ENCODE measurements around the gene SHISA5.
A peak's percentile ranks its signal among the peaks of the same experiment; 100 is the strongest.
"Not testable (repeated sequence)": the region's sequence is repeated elsewhere in the genome, so short reads cannot be mapped to it uniquely, and the experiment has no call there.

The SHISA5 gene

GRCh38 chr3:48504051-48504946 is at the start of gene SHISA5:
Gene SHISA5, minus strand, starts transcription at chr3:48504174. Its CDS starts 80 bp downstream, at chr3:48504094.
- DNase-seq (ENCODE audit: low spot score), result peak; percentile 52

GRCh38 chr3:48553361-48553760 is 49.4 kb upstream of the SHISA5 start:
- no peak for DNase-seq (ENCODE audit: low spot score)

DNA sequence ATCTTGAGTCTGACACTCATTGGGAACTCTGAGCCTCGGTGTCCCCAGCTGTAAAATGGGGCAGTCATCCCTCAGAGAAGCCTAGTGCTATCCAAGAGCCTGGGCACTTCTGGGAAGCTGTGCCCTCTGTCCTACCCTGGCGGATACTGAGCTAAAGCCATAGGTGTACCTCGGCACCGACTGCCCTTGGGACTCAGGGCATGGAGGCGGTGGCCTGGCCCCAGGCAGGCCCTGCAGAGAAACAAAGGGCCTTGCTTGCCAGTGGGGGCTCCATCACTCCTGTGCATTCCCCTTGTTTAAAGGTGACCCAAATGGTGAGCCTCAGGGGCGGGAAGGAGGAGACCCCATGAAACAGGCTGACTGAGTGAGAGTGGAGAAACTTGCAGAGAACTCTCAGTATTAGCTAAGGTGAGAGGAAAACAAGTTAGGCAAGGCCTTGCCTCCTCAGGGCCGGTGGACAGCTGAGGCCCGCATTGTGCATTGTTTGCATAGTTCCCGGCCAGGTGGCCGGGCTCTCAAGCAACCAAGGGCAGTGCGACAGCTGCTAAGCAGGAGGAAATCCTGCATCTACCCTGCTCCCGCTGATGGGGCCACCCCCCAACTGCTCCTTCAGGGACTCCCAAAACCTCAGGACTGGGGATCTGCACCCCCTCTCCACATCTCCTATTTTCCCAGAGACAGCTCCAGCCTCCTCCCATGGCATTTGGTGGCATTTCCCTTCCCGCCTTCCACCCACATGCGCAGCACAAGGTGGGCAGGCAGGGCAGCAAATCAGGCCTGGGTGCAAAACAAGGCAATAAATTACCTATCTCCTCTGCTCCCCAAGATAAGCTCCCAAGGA is 48.4 kb upstream of the SHISA5 start:
- DNase-seq (ENCODE audit: low spot score), result no peak

DNA sequence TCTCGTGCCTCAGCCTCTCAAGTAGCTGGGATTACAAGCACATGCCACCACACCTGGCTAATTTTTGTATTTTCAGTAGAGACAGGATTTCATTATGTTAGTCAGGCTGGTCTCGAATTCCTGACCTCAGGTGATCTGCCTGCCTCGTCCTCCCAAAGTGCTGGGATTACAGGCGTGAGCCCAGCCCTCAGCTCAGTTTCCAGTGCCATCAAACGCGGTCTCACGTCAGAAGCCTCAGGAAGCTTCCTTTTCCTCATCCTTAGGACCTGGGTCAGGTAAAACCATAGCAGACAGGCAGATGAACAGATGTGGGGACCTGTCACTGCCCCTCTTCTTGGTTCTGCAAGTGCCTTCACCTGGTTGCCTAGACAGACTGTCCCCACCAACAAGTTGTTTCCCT is 47.7 kb upstream of the SHISA5 start:
- DNase-seq (ENCODE audit: low spot score), result not testable (repeated sequence)

- DNase-seq (ENCODE audit: low spot score), result peak; percentile 76
Observed at GRCh38 chr3:48548729-48549705, 45.0 kb upstream of the SHISA5 start.

DNA sequence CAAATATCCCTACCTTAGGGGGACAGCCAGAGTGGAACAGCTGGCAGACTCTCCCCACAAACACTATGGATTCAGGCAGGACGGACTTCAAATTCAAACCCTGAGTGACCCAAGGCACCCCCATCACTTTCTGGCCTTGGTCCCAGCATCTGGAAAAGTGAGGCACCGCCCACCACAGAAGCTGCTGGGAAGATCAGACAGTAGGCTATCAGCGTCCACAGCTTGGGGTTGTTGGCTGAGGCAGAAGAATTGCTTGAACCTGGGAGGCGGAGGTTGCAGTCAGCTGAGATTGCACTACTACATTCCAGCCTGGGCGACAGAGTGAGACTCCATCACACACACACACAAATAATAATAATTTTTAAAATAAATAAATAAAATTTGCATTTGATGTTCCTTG is 44.2 kb upstream of the SHISA5 start:
- DNase-seq (ENCODE audit: low spot score), result no peak

- DNase-seq (ENCODE audit: low spot score), result no peak
Observed at GRCh38 chr3:48546203-48546829, 42.3 kb upstream of the SHISA5 start.

DNA sequence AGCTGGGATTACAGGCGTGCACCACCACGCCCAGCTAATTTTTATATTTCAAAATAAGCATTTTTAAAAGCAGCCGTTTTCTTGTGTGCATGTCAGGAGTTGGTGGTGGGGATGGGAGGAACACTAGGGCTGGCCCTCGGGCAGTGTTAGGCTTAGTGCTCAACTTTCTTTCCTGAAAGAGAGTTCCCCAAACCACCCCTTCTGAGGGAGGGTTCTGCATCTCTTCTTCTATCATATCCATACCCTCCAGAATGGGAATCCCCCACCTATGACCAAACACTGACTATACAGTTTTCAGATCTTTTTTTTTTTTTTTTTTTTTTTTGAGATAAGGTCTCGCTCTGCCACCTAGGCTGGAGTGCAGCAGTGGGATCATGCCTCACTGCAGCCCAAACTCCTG is 40.2 kb upstream of the SHISA5 start:
- DNase-seq (ENCODE audit: low spot score), result no peak

- no peak for DNase-seq (ENCODE audit: low spot score)
Observed at GRCh38 chr3:48543271-48543866, 39.4 kb upstream of the SHISA5 start.

DNA sequence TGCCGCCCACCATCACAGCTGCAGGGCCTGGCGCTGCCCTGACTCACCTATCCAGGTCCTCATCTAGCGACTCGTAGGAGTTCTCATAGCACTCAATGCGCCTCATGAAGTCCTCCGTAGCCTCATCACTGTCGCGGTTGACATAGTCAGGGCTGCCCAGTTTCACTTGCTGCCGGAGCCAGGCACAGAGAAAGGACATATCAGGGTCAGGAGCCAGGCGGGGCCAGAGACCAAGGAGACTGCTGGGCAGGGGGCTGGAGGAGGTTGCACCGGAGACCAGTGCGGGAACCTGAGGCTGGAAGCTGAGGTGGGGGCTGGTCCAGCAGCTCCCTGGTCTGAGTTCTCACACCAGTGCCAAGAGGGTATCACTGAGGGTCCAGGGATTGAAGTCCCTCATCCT is 34.5 kb upstream of the SHISA5 start:
- DNase-seq (ENCODE audit: low spot score), result peak; percentile 49

DNA sequence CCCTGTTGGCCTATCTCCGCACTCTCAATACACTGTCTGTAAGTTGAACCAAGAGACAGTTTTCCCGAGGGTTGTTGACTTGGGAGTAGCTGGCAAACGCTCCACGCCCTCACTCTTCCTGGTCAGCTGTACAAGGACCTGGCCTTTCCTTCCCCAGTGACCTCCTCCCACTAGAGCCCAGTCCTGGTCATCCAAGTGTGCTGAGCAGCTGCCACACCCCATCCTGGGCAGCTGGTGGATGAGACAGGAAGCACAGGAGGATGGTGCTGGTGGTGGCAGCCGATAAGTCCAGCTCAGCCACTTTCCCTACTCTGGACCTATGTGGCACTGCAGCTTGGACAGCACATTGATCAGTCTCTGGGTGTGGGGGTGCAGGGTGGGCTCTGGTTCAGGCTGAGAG is 32.8 kb upstream of the SHISA5 start:
- no peak for DNase-seq (ENCODE audit: low spot score)

- no peak for DNase-seq (ENCODE audit: low spot score)
Observed at GRCh38 chr3:48536116-48536515, 32.1 kb upstream of the SHISA5 start.

GRCh38 chr3:48535578-48535977 is 31.6 kb upstream of the SHISA5 start:
- DNase-seq (ENCODE audit: low spot score), result no peak

- DNase-seq (ENCODE audit: low spot score), result no peak
Observed at GRCh38 chr3:48532977-48533337, 29.0 kb upstream of the SHISA5 start.

GRCh38 chr3:48532271-48532976 is 28.4 kb upstream of the SHISA5 start:
- DNase-seq (ENCODE audit: low spot score), result no peak

DNA sequence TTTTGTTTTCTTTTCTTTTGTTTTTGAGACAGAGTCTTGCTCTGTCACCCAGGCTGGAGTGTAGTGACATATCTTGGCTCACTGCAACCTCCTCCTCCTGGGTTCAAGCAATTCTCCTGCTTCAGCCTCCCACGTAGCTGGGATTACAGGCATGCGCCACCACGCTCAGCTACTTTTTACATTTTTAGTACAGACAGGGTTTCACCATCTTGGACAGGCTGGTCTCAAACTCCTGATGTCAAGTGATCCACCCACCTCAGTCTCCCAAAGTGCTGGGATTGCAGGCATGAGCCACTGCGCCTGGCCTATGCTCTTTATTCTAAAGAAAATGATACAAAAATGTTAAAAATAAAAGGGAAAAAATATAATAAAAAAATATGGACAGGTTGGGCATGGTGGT is 26.7 kb upstream of the SHISA5 start:
- not testable (repeated sequence) for DNase-seq (ENCODE audit: low spot score)

- no peak for DNase-seq (ENCODE audit: low spot score)
Observed at GRCh38 chr3:48528754-48529153, 24.8 kb upstream of the SHISA5 start.

- DNase-seq (ENCODE audit: low spot score), result no peak
Observed at GRCh38 chr3:48528048-48528447, 24.1 kb upstream of the SHISA5 start.

DNA sequence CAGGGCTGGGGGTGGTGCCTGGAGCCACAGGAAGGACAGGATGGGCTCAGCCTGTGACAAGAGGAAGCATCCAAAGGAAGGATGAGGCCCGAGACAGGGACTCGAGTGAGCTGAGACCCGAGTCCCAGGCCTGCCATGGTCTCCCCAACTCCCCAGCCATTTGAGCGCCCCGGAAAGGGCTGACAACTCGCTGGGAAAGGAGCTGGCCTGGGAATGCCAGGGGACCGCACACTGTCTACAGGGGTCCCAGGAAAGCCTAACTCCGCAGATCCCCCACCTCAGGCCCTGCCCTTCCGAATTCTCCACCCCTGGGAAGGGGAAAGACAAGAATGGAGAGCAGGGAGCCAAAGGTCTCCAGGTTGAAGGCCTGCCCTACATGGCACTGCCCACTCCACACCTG is 21.0 kb upstream of the SHISA5 start:
- DNase-seq (ENCODE audit: low spot score), result no peak

DNA sequence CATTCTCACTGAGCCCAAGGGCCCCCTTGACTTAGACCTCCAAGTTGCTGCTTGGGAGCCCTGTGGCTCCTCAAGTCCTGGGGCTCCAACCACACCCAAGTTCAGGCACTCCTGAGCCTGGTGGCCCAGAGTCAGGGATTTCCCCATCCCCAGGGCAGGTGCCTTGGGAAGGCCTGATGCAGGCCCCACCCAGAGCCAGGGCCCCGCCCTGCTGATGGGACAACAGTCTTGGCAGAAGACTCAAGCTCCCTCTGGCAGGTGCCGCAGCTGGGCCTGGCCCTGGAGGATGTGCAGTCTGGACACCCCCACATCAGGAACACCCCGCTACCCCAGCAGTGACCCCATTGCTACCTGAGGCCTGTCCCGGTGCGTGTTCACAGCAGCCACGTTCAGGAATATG is 17.7 kb upstream of the SHISA5 start:
- DNase-seq (ENCODE audit: low spot score), result no peak

Measured in RKO (cell line).